DOHH2 (cell line): ENCODE measurements around the gene KCNAB3.
A peak's percentile ranks its signal among the peaks of the same experiment; 100 is the strongest.

Experiments used
- H3F3A ChIP-seq: fragments of 200-600 bp; sonication (generic), shearing (Covaris generic); 2 replicates; pipeline ENCODE4 v1.6.0; 2016; ENCODE audit warnings: antibody characterized with exemption, mild to moderate bottlenecking; ENCODE audit not compliant: control insufficient read depth, insufficient read depth
- H3K27ac ChIP-seq: fragments of 200-600 bp; sonication (generic); 2 replicates; pipeline ENCODE4 v1.5.1; 2014; ENCODE audit warnings: low read depth, mild to moderate bottlenecking, low read length, moderate library complexity
- H3K27me3 ChIP-seq: fragments of 200-600 bp; sonication (generic); 2 replicates; pipeline ENCODE4 v1.6.1; 2014; ENCODE audit warnings: mild to moderate bottlenecking, low read length, mixed read lengths; ENCODE audit not compliant: control insufficient read depth
- H3K36me3 ChIP-seq: fragments of 200-600 bp; sonication (generic); 2 replicates; pipeline ENCODE4 v1.6.1; 2014; ENCODE audit warnings: mild to moderate bottlenecking, low read length, moderate library complexity, mixed read lengths; ENCODE audit not compliant: control insufficient read depth
- H3K4me1 ChIP-seq: fragments of 200-600 bp; sonication (generic); 2 replicates; pipeline ENCODE4 v1.6.1; 2014; ENCODE audit warnings: mild to moderate bottlenecking, low read length, mixed read lengths; ENCODE audit not compliant: control insufficient read depth
- H3K4me2 ChIP-seq: fragments of 200-600 bp; sonication (generic); 2 replicates; pipeline ENCODE4 v1.6.0; 2014; ENCODE audit warnings: mild to moderate bottlenecking, low read length, moderate library complexity
- H3K4me3 ChIP-seq: fragments of 200-600 bp; sonication (generic); 2 replicates; pipeline ENCODE4 v1.5.1; 2014; ENCODE audit warnings: mild to moderate bottlenecking, low read length, mixed read lengths
- H3K79me2 ChIP-seq: fragments of 200-600 bp; sonication (generic); 2 replicates; pipeline ENCODE4 v1.6.1; 2014; ENCODE audit warnings: mild to moderate bottlenecking, low read length, mixed read lengths; ENCODE audit not compliant: control insufficient read depth
- H3K9me2 ChIP-seq: fragments of 200-600 bp; sonication (generic); replicated peaks from 2 replicates; pipeline ENCODE4 v1.6.1; 2014; ENCODE audit warnings: mild to moderate bottlenecking, low read length, mixed read lengths; ENCODE audit not compliant: control insufficient read depth
- H3K9me3 ChIP-seq: fragments of 200-600 bp; sonication (generic); 2 replicates; pipeline ENCODE4 v1.6.1; 2014; ENCODE audit warnings: antibody characterized with exemption, low read length, mixed read lengths; ENCODE audit not compliant: control insufficient read depth, insufficient read depth
- H4K20me1 ChIP-seq: fragments of 200-600 bp; sonication (generic); 2 replicates; pipeline ENCODE4 v1.6.0; 2014; ENCODE audit warnings: low read depth, mild to moderate bottlenecking, antibody characterized with exemption, low read length, moderate library complexity; ENCODE audit not compliant: control insufficient read depth, insufficient read depth
- EZH2phosphoT487 ChIP-seq: fragments of 200-600 bp; sonication (generic); IDR thresholded peaks from 2 replicates; pipeline ENCODE4 v1.6.1; 2017; ENCODE audit warnings: borderline replicate concordance, mild to moderate bottlenecking, antibody characterized with exemption, low read length, moderate library complexity, mixed read lengths
- TF ChIP-seq, protein P1 (sequence below): fragments of 200-600 bp; sonication (generic); IDR thresholded peaks from one replicate; pipeline ENCODE4 v1.5.1; 2014; ENCODE audit warnings: antibody characterized with exemption, mild to moderate bottlenecking, low read depth, low read length; ENCODE audit not compliant: poor library complexity, severe bottlenecking

Gene KCNAB3

DNA sequence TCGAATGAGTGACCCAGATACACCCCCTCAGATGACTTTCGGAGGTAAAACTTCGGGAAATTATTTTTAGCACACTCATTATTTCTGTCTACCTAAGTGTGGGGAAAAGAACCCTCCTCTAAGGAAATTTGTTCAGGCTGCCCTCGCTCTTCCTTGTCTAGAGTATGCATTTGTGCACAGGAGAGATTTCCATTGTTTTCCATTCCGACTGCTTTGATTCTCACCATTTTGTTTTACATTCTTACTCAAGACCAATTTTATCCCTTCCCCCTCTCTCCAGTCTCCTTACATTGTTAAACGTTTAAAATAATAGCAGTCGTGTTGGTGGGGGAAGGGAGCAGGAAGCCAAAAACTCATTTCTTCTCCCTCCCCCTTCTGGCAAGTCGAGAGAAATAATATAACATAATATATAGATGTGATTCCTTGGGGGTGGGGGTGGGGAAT is 42.6 kb downstream of the KCNAB3 start:
- no peaks in the 10 kb centered on the region for H3K9me2 ChIP-seq
- H3K79me2 ChIP-seq: peaks cover 79% of the 10 kb centered on the region
- H3K9me3 ChIP-seq: no peaks in the 10 kb centered on the region
- peak overlapping the region; percentile 99 for H3K4me2 ChIP-seq
- H3K27ac ChIP-seq: peak overlapping the region; percentile 96
- H4K20me1 ChIP-seq: no peaks in the 10 kb centered on the region
- H3K4me1 ChIP-seq: peaks cover 41% of the 10 kb centered on the region
- TF ChIP-seq EZH2phosphoT487: no peak
- TF ChIP-seq, protein P1, sequence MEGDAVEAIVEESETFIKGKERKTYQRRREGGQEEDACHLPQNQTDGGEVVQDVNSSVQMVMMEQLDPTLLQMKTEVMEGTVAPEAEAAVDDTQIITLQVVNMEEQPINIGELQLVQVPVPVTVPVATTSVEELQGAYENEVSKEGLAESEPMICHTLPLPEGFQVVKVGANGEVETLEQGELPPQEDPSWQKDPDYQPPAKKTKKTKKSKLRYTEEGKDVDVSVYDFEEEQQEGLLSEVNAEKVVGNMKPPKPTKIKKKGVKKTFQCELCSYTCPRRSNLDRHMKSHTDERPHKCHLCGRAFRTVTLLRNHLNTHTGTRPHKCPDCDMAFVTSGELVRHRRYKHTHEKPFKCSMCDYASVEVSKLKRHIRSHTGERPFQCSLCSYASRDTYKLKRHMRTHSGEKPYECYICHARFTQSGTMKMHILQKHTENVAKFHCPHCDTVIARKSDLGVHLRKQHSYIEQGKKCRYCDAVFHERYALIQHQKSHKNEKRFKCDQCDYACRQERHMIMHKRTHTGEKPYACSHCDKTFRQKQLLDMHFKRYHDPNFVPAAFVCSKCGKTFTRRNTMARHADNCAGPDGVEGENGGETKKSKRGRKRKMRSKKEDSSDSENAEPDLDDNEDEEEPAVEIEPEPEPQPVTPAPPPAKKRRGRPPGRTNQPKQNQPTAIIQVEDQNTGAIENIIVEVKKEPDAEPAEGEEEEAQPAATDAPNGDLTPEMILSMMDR: no peak
- H3K4me3 ChIP-seq: peak overlapping the region; percentile 95
- H3K27me3 ChIP-seq: no peaks in the 10 kb centered on the region
- peaks cover 32% of the 10 kb centered on the region for H3F3A ChIP-seq
- H3K36me3 ChIP-seq: peaks cover 66% of the 10 kb centered on the region

DNA sequence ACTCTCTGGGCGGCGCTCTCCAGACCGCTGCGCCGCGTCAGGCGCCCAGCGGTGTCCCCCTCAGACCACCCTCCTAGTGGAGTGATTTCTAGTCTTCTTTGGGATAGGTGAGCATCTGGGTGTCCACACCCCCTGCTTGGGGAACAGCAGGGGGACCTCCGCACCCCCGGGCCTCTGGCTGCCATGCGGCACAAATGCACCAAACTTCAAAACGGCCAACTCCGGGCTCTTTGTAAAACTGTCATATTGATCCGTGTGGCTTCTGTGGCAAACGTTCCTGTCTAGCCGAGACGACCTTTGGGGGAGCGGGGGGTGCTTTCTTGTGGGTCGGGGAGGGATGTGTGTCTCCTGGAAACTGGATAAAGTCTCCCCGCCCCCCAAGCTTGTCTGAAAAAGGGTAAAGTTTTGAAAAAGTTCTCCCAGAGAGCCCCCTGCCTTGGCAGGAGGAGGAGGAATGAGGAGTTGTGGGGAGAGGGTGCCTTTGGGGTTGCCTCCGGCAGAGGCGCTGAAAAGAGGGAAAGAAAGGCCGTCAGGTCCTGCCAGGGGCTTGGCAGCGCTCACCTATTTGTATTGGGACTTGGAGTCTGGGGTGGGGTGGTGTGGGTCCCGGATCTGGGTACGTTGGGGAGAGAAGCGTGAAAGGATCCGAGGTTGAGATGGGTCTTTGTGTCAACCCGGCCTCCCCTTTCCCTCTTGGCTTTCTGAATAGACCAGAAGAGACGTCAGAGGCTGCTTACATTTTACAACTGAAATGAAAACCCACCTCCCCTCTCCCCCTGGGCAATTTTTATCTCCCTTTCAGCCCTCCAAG is 43.2 kb downstream of the KCNAB3 start:
- Histone ChIP-seq H3K9me3 (no peaks in the 10 kb centered on the region), H3K27me3 (no peaks in the 10 kb centered on the region), H4K20me1 (no peaks in the 10 kb centered on the region), H3K4me3 (peak overlapping the region; percentile 95), H3K4me1 (peaks cover 47% of the 10 kb centered on the region), H3K9me2 (no peaks in the 10 kb centered on the region), H3K36me3 (peaks cover 66% of the 10 kb centered on the region), H3K4me2 (peak overlapping the region; percentile 99), H3K27ac (peak overlapping the region; percentile 96), H3F3A (peaks cover 33% of the 10 kb centered on the region), H3K79me2 (peaks cover 84% of the 10 kb centered on the region)
- TF ChIP-seq EZH2phosphoT487: no peak
- TF ChIP-seq, protein P1: peak; percentile 42

- H3F3A ChIP-seq: peaks cover 37% of the 10 kb centered on the region
- peak overlapping the region; percentile 95 for H3K4me3 ChIP-seq
- peaks cover 85% of the 10 kb centered on the region for H3K79me2 ChIP-seq
- H3K4me2 ChIP-seq: peak overlapping the region; percentile 99
- no peaks in the 10 kb centered on the region for H3K27me3 ChIP-seq
- H3K9me3 ChIP-seq: no peaks in the 10 kb centered on the region
- TF ChIP-seq, protein P1: no peak
- no peak for TF ChIP-seq EZH2phosphoT487
- peaks cover 55% of the 10 kb centered on the region for H3K4me1 ChIP-seq
- H3K36me3 ChIP-seq: peaks cover 66% of the 10 kb centered on the region
- H3K9me2 ChIP-seq: no peaks in the 10 kb centered on the region
- no peaks in the 10 kb centered on the region for H4K20me1 ChIP-seq
- H3K27ac ChIP-seq: peak overlapping the region; percentile 96
Measured at GRCh38 chr17:7885367-7886226, 44.1 kb downstream of the KCNAB3 start.
